ENCODE results near the gene ARL6IP1. TPM values are rescaled to one million over a fixed set of nuclear protein-coding genes. Genes with fewer than 3 reads are reported as not detected.
A peak's percentile ranks its signal among the peaks of the same experiment; 100 is the strongest.

Gene ARL6IP1
- polyA plus RNA-seq, 1 of the 3 experiments (the other 2 are of a cell fraction) = 95.8 TPM

DNA sequence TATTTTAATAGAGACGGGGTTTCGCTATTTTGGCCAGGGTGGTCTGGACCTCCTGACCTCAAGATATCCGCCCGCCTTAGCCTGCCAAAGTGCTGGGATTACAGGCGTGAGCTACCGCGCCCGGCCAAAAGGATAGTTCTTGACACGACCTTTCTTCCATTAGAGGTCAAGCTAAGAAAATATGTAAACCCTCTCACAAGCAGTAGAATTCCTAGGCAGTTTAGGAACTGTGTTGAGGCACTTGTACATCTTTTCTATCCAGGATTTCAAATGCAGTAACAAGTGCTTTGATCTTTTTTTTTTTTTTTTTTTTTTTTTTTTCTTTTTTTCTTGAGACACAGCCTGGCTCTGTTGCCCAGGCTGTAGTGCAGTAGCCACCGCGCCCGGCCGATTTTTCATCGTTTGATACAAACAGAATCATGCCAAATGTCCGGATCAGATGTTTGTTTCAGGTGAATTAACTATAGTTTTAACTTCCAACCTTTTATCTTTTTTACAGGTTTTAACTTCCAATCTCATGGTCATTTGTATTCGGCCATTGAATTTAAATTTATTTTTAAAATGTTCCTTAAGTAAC, 1.5 kb upstream of the ARL6IP1 start:
- H3K27ac ChIP-seq (ENCODE audit: low read depth in 2 of 2, low read length in 1 of 2) = peak overlapping the region in 1 of 2 experiments; percentile 11; a peak in 1 of 4 replicates
- H3K9me2 ChIP-seq = no peaks in the 10 kb centered on the region
- TF ChIP-seq MXI1 (IDR thresholded peaks at IDR 0.05; ENCODE audit: low read depth, low read length) = no peak
- TF ChIP-seq PBX3 (IDR thresholded peaks at IDR 0.05) = no peak
- TF ChIP-seq MAX (IDR thresholded peaks at IDR 0.05; ENCODE audit: low read depth) = no peak
- TF ChIP-seq EZH2phosphoT487 (IDR thresholded peaks at IDR 0.05; ENCODE audit: borderline replicate concordance, low read depth) = no peak
- TF ChIP-seq RCOR1 (IDR thresholded peaks at IDR 0.05; ENCODE audit: low read length) = no peak
- TF ChIP-seq GATA2 (CRISPR knock-in tag; IDR thresholded peaks at IDR 0.05) = no peak
- TF ChIP-seq RXRA (IDR thresholded peaks at IDR 0.05; ENCODE audit: borderline replicate concordance, low read depth) = no peak
- no peak for TF ChIP-seq ELF1 (IDR thresholded peaks at IDR 0.05)
- no peak for TF ChIP-seq GABPA (IDR thresholded peaks at IDR 0.05; ENCODE audit: low read depth)
- no peak for TF ChIP-seq USF1 (IDR thresholded peaks at IDR 0.05; ENCODE audit: borderline replicate concordance, low read depth)
- no peak for TF ChIP-seq TEAD4 (IDR thresholded peaks at IDR 0.05; ENCODE audit: borderline replicate concordance, insufficient read depth)
- no peak for TF ChIP-seq MEF2A (IDR thresholded peaks at IDR 0.05; ENCODE audit: borderline replicate concordance, low read depth)
- peaks cover 11 to 36% of the 10 kb centered on the region in 2 experiments; a peak in 3 of 4 replicates for H3K4me1 ChIP-seq (ENCODE audit: control insufficient read depth in 1 of 2, insufficient read depth in 2 of 2, low read depth in 1 of 2, low read length in 1 of 2)
- no peaks in the 10 kb centered on the region for H3K27me3 ChIP-seq (ENCODE audit: insufficient read depth)
- H4K20me1 ChIP-seq (ENCODE audit: insufficient read depth) = peaks cover 26% of the 10 kb centered on the region
- H3K4me3 ChIP-seq (ENCODE audit: low read depth in 2 of 2, low read length in 1 of 2) = no peak overlapping the region
- peaks cover 19% of the 10 kb centered on the region for H3F3A ChIP-seq (replicated peaks; ENCODE audit: insufficient read depth)
- H3K4me2 ChIP-seq = no peak overlapping the region
- H2AFZ ChIP-seq (ENCODE audit: low read depth) = no peak overlapping the region
- peaks cover 16 to 22% of the 10 kb centered on the region in 2 experiments for H3K36me3 ChIP-seq (replicated peaks in 1 of 2; ENCODE audit: control insufficient read depth in 1 of 2, insufficient read depth in 2 of 2, low read length in 1 of 2)
- H3K79me2 ChIP-seq (ENCODE audit: insufficient read depth) = peaks cover 54% of the 10 kb centered on the region
- WGBS (ENCODE audit: low lambda C conversion rate) = 95% methylated on average over 16 of the region's 16 CpGs
- POLR2A ChIA-PET = interaction anchor here (4.9 kb wide), 1 partner anchor 13 kb away, joined by 56 read pairs; the partner anchor contains the start of gene RPS15A
- no peak overlapping the region for H3K9ac ChIP-seq
- H3K9me3 ChIP-seq = no peaks in the 10 kb centered on the region
- no peak for DNase-seq
- CTCF ChIA-PET = interaction anchor here (0.9 to 2.5 kb wide), 5 partner anchors 12 to 167 kb away, joined by 5 to 24 read pairs (median 8); partner anchors contain the start of gene RPS15A

- CTCF ChIA-PET = interaction anchor here (0.6 to 2.1 kb wide), 5 partner anchors 10 to 44 kb away, joined by 3 to 18 read pairs (median 5); partner anchors contain the start of gene RPS15A
- Histone ChIP-seq H3K4me3 (ENCODE audit: low read depth in 2 of 2, low read length in 1 of 2) (peak overlapping the region; percentile 97 to 98), H3K79me2 (ENCODE audit: insufficient read depth) (peaks cover 71% of the 10 kb centered on the region), H3K9me3 (no peaks in the 10 kb centered on the region), H2AFZ (ENCODE audit: low read depth) (no peak overlapping the region), H3K36me3 (replicated peaks in 1 of 2; ENCODE audit: control insufficient read depth in 1 of 2, insufficient read depth in 2 of 2, low read length in 1 of 2) (peaks cover 23% of the 10 kb centered on the region in 2 experiments), H3K4me2 (peak overlapping the region; percentile 72), H3K27me3 (ENCODE audit: insufficient read depth) (no peaks in the 10 kb centered on the region), H3K9me2 (no peaks in the 10 kb centered on the region), H4K20me1 (ENCODE audit: insufficient read depth) (peaks cover 38% of the 10 kb centered on the region), H3K4me1 (ENCODE audit: control insufficient read depth in 1 of 2, insufficient read depth in 2 of 2, low read depth in 1 of 2, low read length in 1 of 2) (peaks cover 11 to 38% of the 10 kb centered on the region in 2 experiments; a peak in 3 of 4 replicates), H3K27ac (ENCODE audit: low read depth in 2 of 2, low read length in 1 of 2) (peak overlapping the region; percentile 83 to 86), H3F3A (replicated peaks; ENCODE audit: insufficient read depth) (peaks cover 27% of the 10 kb centered on the region), H3K9ac (peak overlapping the region; percentile 96)
- DNase-seq = no peak
- POLR2A ChIA-PET = interaction anchor here (1.3 to 4.9 kb wide), 4 partner anchors 8 to 266 kb away, joined by 3 to 56 read pairs (median 6); partner anchors contain the start of gene RPS15A
- WGBS (ENCODE audit: low lambda C conversion rate) = 2% methylated on average over 10 of the region's 15 CpGs
- no peak for TF ChIP-seq REST (IDR thresholded peaks at IDR 0.05; ENCODE audit: low read depth, low read length)
- TF ChIP-seq CHD2 (IDR thresholded peaks at IDR 0.05; ENCODE audit: low read length, partially characterized antibody) = no peak
- TF ChIP-seq TCF12 (IDR thresholded peaks at IDR 0.05) = no peak
- no peak for TF ChIP-seq RFX5 (IDR thresholded peaks at IDR 0.05; ENCODE audit: low read length)
- 0 out of 2 replicates have a peak, but pooled peaks have one; percentile 48 for TF ChIP-seq SIN3A (IDR thresholded peaks at IDR 0.05; ENCODE audit: borderline replicate concordance, low read depth, low read length)
- no peak for TF ChIP-seq YY1 (IDR thresholded peaks at IDR 0.05; ENCODE audit: low read depth)
- TF ChIP-seq GABPA (IDR thresholded peaks at IDR 0.05; ENCODE audit: low read depth) = no peak
- TF ChIP-seq MXI1 (IDR thresholded peaks at IDR 0.05; ENCODE audit: low read depth, low read length) = no peak
- TF ChIP-seq RCOR1 (IDR thresholded peaks at IDR 0.05; ENCODE audit: low read length) = no peak
- no peak for TF ChIP-seq TEAD4 (IDR thresholded peaks at IDR 0.05; ENCODE audit: borderline replicate concordance, insufficient read depth)
- TF ChIP-seq TAF1 (IDR thresholded peaks at IDR 0.05; ENCODE audit: borderline replicate concordance, low read depth, low read length) = no peak
- no peak for TF ChIP-seq EZH2phosphoT487 (IDR thresholded peaks at IDR 0.05; ENCODE audit: borderline replicate concordance, low read depth)
- 0 out of 2 replicates have a peak, but pooled peaks have one; percentile 25 for TF ChIP-seq MAX (IDR thresholded peaks at IDR 0.05; ENCODE audit: low read depth)
Measured at GRCh38 chr16:18800775-18801144, 589 bp downstream of the ARL6IP1 start.
